Measurements from ENCODE around the gene WDR5.

The WDR5 gene

GRCh38 chr9:134193912-134194535 lies 58.1 kb downstream of the WDR5 start:
- DNase-seq (ENCODE audit: low read depth): no peak
- TF ChIP-seq, protein P1, sequence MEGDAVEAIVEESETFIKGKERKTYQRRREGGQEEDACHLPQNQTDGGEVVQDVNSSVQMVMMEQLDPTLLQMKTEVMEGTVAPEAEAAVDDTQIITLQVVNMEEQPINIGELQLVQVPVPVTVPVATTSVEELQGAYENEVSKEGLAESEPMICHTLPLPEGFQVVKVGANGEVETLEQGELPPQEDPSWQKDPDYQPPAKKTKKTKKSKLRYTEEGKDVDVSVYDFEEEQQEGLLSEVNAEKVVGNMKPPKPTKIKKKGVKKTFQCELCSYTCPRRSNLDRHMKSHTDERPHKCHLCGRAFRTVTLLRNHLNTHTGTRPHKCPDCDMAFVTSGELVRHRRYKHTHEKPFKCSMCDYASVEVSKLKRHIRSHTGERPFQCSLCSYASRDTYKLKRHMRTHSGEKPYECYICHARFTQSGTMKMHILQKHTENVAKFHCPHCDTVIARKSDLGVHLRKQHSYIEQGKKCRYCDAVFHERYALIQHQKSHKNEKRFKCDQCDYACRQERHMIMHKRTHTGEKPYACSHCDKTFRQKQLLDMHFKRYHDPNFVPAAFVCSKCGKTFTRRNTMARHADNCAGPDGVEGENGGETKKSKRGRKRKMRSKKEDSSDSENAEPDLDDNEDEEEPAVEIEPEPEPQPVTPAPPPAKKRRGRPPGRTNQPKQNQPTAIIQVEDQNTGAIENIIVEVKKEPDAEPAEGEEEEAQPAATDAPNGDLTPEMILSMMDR (IDR thresholded peaks at IDR 0.05; ENCODE audit: low read length, missing control alignments): no peak
- no peak overlapping the region for H3K4me3 ChIP-seq (replicated peaks; ENCODE audit: low read depth, low read length)

- H3K4me3 ChIP-seq (replicated peaks; ENCODE audit: low read depth, low read length): no peak overlapping the region
- TF ChIP-seq, protein P1 (IDR thresholded peaks at IDR 0.05; ENCODE audit: low read length, missing control alignments): no peak
- no peak for DNase-seq (ENCODE audit: low read depth)
Measured at GRCh38 chr9:134195558-134195957, 59.7 kb downstream of the WDR5 start.

DNA sequence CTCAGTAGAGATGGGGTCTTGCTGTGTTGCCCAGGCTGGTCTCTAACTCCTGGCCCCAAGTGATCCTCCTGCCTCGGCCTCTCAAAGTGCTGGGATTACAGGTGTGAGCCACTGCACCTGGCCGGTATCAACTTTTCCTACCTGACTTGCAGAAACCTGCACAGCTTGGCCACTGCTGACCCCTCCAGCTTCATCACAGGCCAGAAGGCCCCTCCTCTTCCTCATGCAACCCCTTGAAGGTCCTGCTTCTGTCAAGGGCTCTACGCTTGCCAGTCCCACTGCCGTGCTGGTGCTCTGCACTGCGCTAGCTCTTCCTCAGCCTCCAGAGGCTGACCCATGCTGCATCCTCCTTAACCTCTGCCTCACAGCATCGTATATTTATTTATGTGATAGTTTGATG lies 61.0 kb downstream of the WDR5 start:
- TF ChIP-seq, protein P1 (IDR thresholded peaks at IDR 0.05; ENCODE audit: low read length, missing control alignments): no peak
- no peak overlapping the region for H3K4me3 ChIP-seq (replicated peaks; ENCODE audit: low read depth, low read length)

DNA sequence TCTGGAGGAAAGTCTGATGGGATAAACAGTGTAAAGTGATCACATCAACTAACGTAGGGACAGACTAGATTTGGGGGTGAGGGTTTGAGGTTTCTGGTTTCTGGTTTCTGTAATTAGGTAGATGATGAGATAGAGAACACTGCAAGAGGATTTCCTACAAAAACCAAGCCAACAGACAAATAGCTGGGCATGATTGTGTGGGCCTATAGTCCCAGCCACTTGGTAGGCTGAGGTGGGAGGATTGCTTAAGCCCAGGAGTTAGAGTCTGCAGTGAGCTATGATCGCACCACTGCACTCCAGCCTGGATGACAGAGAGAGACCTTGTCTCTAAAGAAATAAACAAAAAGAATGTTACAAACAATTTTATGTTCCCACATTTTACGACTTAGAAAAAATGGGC lies 62.9 kb downstream of the WDR5 start:
- H3K4me3 ChIP-seq (replicated peaks; ENCODE audit: low read depth, low read length): no peak overlapping the region
- TF ChIP-seq, protein P1 (IDR thresholded peaks at IDR 0.05; ENCODE audit: low read length, missing control alignments): no peak
- no peak for DNase-seq (ENCODE audit: low read depth)

More for the DNA sequence above, 61.0 kb downstream of the WDR5 start:
- DNase-seq (ENCODE audit: low read depth): no peak

DNA sequence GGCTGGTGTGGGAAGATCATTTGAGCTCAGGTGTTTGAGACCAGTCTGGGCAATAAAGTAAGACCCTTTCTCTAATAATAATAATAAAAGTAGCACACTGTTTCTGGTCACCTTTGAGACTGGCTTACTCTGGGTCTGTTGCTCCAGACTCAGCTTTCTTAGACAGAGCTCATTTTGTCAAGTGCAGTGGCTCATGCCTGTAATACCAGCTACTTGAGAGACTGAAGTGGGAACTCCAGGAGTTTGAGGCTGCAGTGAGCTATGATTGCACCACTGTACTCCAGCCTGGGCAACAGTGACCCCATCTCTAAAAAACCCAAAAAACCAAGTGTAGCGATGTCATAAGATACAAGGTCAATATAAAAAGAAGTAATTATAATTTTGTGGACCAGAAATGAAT lies 64.8 kb downstream of the WDR5 start:
- DNase-seq (ENCODE audit: low read depth): no peak
- no peak overlapping the region for H3K4me3 ChIP-seq (replicated peaks; ENCODE audit: low read depth, low read length)
- TF ChIP-seq, protein P1 (IDR thresholded peaks at IDR 0.05; ENCODE audit: low read length, missing control alignments): no peak

GRCh38 chr9:134203224-134203623 lies 67.3 kb downstream of the WDR5 start:
- TF ChIP-seq, protein P1 (IDR thresholded peaks at IDR 0.05; ENCODE audit: low read length, missing control alignments): no peak
- H3K4me3 ChIP-seq (replicated peaks; ENCODE audit: low read depth, low read length): no peak overlapping the region
- no peak for DNase-seq (ENCODE audit: low read depth)

DNA sequence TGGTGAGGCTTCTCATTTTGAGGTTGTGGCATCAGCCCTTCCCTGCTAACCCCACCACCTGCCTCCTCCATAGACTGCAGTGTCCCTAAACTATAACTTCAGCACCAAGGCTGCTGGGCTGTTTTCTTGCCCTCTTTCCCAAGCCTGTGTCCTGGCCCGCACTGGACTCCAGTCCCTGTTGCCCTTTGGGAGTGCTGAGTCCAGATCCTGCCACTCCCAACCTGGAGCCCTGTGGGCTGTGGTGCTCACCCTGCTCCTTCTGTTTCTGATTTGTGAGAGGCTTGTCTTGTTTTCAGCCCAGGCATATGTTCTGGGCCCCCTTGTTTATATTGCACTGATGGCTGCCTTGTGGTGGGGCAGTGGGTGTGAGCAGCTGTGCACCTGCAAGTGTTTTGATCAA lies 68.2 kb downstream of the WDR5 start:
- TF ChIP-seq, protein P1 (IDR thresholded peaks at IDR 0.05; ENCODE audit: low read length, missing control alignments): no peak
- DNase-seq (ENCODE audit: low read depth): no peak
- H3K4me3 ChIP-seq (replicated peaks; ENCODE audit: low read depth, low read length): no peak overlapping the region
